Measurements from ENCODE around the gene QTRT2.

QTRT2 gene

GRCh38 chr3:114056130-114057010 lies at the start of gene QTRT2, which contains the start of gene CCDC191:
Gene QTRT2 (plus strand): TSS chr3:114056737. CDS start chr3:114065258, 8,521 bp downstream.
Gene CCDC191 (minus strand): TSS chr3:114056526. CDS start chr3:114056466, 60 bp downstream.
- Histone ChIP-seq H3K27ac (ENCODE audit: low read depth, low read length) (peak within 1 kb of the TSS; percentile 77), H3K4me1 (ENCODE audit: insufficient read depth, low read length) (peaks cover 17% of the 10 kb centered on the region), H3K27me3 (ENCODE audit: control insufficient read depth in 1 of 2, insufficient read depth in 2 of 2, low read length in 2 of 2) (no peaks in the 10 kb centered on the region), H3K36me3 (ENCODE audit: insufficient read depth, low read length) (no peaks in the 10 kb centered on the region), H3K9me3 (ENCODE audit: low read length) (no peaks in the 10 kb centered on the region), H3K4me3 (ENCODE audit: low read depth in 1 of 2, low read length in 2 of 2) (peak within 1 kb of the TSS; percentile 73 to 92), H3K9ac (ENCODE audit: low read length) (peak within 1 kb of the TSS; percentile 72)

DNA sequence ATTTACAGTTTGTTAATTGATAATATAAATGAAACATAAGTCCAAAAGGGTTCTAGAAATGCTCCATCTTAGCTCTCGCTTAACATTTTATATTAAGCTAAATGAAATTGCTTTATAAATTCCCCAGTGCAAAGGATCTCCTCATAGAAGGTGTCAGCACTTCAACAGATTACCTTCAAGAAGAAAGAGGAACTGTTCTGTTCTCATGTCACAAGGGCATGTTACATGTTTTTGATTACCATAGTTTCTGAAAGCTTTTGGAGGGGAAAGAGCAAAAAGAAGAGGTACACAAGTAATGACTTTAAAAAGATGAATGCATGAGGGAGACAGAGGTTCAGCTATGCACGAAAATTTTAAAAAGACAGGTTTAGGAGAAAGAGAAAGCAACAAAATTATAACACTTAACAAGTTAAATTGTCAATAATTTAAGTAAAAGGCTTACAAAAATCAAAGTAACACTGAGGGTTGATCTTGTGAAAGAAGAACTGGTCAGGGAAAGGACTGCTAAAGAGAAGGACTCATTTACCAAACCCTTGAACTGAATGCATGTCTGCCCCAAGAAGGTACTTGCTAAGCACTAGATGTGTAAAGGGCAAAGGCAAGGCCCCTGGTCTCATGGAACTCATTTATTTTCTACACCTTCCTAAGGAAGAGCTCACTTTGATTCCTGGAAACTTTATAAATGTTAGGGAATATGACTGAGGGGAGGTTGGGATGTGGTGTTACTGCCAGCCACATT lies 45.3 kb upstream of the QTRT2 start:
- no peak overlapping the region for H3K27ac ChIP-seq (ENCODE audit: low read depth, low read length)
- H3K36me3 ChIP-seq (ENCODE audit: insufficient read depth, low read length), result no peaks in the 10 kb centered on the region
- H3K4me1 ChIP-seq (ENCODE audit: insufficient read depth, low read length), result no peaks in the 10 kb centered on the region
- H3K9ac ChIP-seq (ENCODE audit: low read length), result no peak overlapping the region
- no peak overlapping the region for H3K4me3 ChIP-seq (ENCODE audit: low read depth in 1 of 2, low read length in 2 of 2)
- H3K9me3 ChIP-seq (ENCODE audit: low read length), result no peaks in the 10 kb centered on the region
- no peaks in the 10 kb centered on the region for H3K27me3 ChIP-seq (ENCODE audit: control insufficient read depth in 1 of 2, insufficient read depth in 2 of 2, low read length in 2 of 2)

DNA sequence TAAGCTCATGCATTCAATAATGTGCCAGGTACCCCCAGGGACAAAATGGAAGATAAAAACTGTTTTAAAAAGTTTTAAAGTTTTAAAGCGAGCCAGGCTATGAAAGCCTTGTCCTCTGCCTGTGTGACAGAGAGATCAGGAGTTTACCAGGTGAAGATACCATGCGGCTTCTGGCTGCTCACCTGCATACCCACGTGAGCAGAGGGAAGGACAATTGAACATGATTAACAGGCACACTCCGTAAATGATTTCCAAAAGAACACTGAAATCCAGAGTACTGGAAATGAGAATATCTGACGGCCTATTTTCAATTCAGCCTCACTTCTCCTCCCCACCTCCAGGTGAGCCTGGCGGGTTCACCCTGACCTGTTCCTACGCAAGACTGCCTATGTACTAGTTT lies 42.3 kb upstream of the QTRT2 start:
- Histone ChIP-seq H3K4me3 (ENCODE audit: low read depth in 1 of 2, low read length in 2 of 2) (no peak overlapping the region), H3K9me3 (ENCODE audit: low read length) (no peaks in the 10 kb centered on the region), H3K36me3 (ENCODE audit: insufficient read depth, low read length) (no peaks in the 10 kb centered on the region), H3K27me3 (ENCODE audit: control insufficient read depth in 1 of 2, insufficient read depth in 2 of 2, low read length in 2 of 2) (no peaks in the 10 kb centered on the region), H3K9ac (ENCODE audit: low read length) (no peak overlapping the region), H3K27ac (ENCODE audit: low read depth, low read length) (no peak overlapping the region), H3K4me1 (ENCODE audit: insufficient read depth, low read length) (no peaks in the 10 kb centered on the region)

GRCh38 chr3:114019486-114019885 lies 37.1 kb upstream of the QTRT2 start:
- Histone ChIP-seq H3K9me3 (ENCODE audit: low read length) (no peaks in the 10 kb centered on the region), H3K27ac (ENCODE audit: low read depth, low read length) (no peak overlapping the region), H3K4me3 (ENCODE audit: low read depth in 1 of 2, low read length in 2 of 2) (no peak overlapping the region), H3K9ac (ENCODE audit: low read length) (no peak overlapping the region), H3K4me1 (ENCODE audit: insufficient read depth, low read length) (no peaks in the 10 kb centered on the region), H3K27me3 (ENCODE audit: control insufficient read depth in 1 of 2, insufficient read depth in 2 of 2, low read length in 2 of 2) (no peaks in the 10 kb centered on the region), H3K36me3 (ENCODE audit: insufficient read depth, low read length) (no peaks in the 10 kb centered on the region)

- Histone ChIP-seq H3K9me3 (ENCODE audit: low read length) (no peaks in the 10 kb centered on the region), H3K4me1 (ENCODE audit: insufficient read depth, low read length) (no peaks in the 10 kb centered on the region), H3K4me3 (ENCODE audit: low read depth in 1 of 2, low read length in 2 of 2) (no peak overlapping the region), H3K27me3 (ENCODE audit: control insufficient read depth in 1 of 2, insufficient read depth in 2 of 2, low read length in 2 of 2) (no peaks in the 10 kb centered on the region), H3K27ac (ENCODE audit: low read depth, low read length) (no peak overlapping the region), H3K36me3 (ENCODE audit: insufficient read depth, low read length) (no peaks in the 10 kb centered on the region), H3K9ac (ENCODE audit: low read length) (no peak overlapping the region)
Observed at GRCh38 chr3:114020907-114021306, 35.6 kb upstream of the QTRT2 start.

GRCh38 chr3:114022145-114022802 lies 34.3 kb upstream of the QTRT2 start:
- Histone ChIP-seq H3K36me3 (ENCODE audit: insufficient read depth, low read length) (no peaks in the 10 kb centered on the region), H3K4me3 (ENCODE audit: low read depth in 1 of 2, low read length in 2 of 2) (no peak overlapping the region), H3K9ac (ENCODE audit: low read length) (no peak overlapping the region), H3K4me1 (ENCODE audit: insufficient read depth, low read length) (no peaks in the 10 kb centered on the region), H3K27ac (ENCODE audit: low read depth, low read length) (no peak overlapping the region), H3K27me3 (ENCODE audit: control insufficient read depth in 1 of 2, insufficient read depth in 2 of 2, low read length in 2 of 2) (no peaks in the 10 kb centered on the region), H3K9me3 (ENCODE audit: low read length) (no peaks in the 10 kb centered on the region)

DNA sequence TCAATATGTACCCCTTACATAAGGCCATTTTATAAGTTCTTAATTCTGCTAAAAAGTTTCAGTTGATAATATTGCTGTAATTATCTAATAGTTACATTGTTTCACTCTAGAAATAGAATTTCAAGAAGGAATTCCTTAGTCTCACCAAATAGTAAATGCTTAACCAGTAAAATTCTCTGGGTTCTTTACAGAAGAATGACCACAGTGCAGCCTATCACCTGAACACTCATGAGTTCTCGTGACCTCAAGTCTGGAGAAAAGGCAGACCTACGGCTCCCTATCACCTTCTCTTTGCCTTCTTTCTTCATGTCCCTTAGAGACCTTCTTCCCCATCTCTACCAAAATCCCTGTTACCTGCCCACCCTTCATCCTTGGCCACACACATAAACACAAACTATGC lies 31.1 kb upstream of the QTRT2 start:
- no peaks in the 10 kb centered on the region for H3K27me3 ChIP-seq (ENCODE audit: control insufficient read depth in 1 of 2, insufficient read depth in 2 of 2, low read length in 2 of 2)
- no peak overlapping the region for H3K9ac ChIP-seq (ENCODE audit: low read length)
- H3K27ac ChIP-seq (ENCODE audit: low read depth, low read length), result no peak overlapping the region
- H3K36me3 ChIP-seq (ENCODE audit: insufficient read depth, low read length), result no peaks in the 10 kb centered on the region
- H3K9me3 ChIP-seq (ENCODE audit: low read length), result no peaks in the 10 kb centered on the region
- no peak overlapping the region for H3K4me3 ChIP-seq (ENCODE audit: low read depth in 1 of 2, low read length in 2 of 2)
- no peaks in the 10 kb centered on the region for H3K4me1 ChIP-seq (ENCODE audit: insufficient read depth, low read length)

- Histone ChIP-seq H3K27me3 (ENCODE audit: control insufficient read depth in 1 of 2, insufficient read depth in 2 of 2, low read length in 2 of 2) (no peaks in the 10 kb centered on the region), H3K27ac (ENCODE audit: low read depth, low read length) (no peak overlapping the region)
Observed at GRCh38 chr3:114026331-114026730, 30.2 kb upstream of the QTRT2 start.

GRCh38 chr3:114033721-114034120 lies 22.8 kb upstream of the QTRT2 start:
- H3K4me3 ChIP-seq (ENCODE audit: low read depth in 1 of 2, low read length in 2 of 2), result no peak overlapping the region
- no peaks in the 10 kb centered on the region for H3K4me1 ChIP-seq (ENCODE audit: insufficient read depth, low read length)
- H3K27me3 ChIP-seq (ENCODE audit: control insufficient read depth in 1 of 2, insufficient read depth in 2 of 2, low read length in 2 of 2), result no peaks in the 10 kb centered on the region
- H3K9me3 ChIP-seq (ENCODE audit: low read length), result no peaks in the 10 kb centered on the region
- no peak overlapping the region for H3K27ac ChIP-seq (ENCODE audit: low read depth, low read length)
- no peak overlapping the region for H3K9ac ChIP-seq (ENCODE audit: low read length)
- peaks cover 18% of the 10 kb centered on the region for H3K36me3 ChIP-seq (ENCODE audit: insufficient read depth, low read length)

More at GRCh38 chr3:114026331-114026730, 30.2 kb upstream of the QTRT2 start:
- H3K9ac ChIP-seq (ENCODE audit: low read length), result no peak overlapping the region
- H3K9me3 ChIP-seq (ENCODE audit: low read length), result no peaks in the 10 kb centered on the region
- no peaks in the 10 kb centered on the region for H3K4me1 ChIP-seq (ENCODE audit: insufficient read depth, low read length)
- H3K36me3 ChIP-seq (ENCODE audit: insufficient read depth, low read length), result no peaks in the 10 kb centered on the region
- H3K4me3 ChIP-seq (ENCODE audit: low read depth in 1 of 2, low read length in 2 of 2), result no peak overlapping the region

- Histone ChIP-seq H3K4me3 (ENCODE audit: low read depth in 1 of 2, low read length in 2 of 2) (no peak overlapping the region), H3K27ac (ENCODE audit: low read depth, low read length) (no peak overlapping the region), H3K9ac (ENCODE audit: low read length) (no peak overlapping the region), H3K36me3 (ENCODE audit: insufficient read depth, low read length) (peaks cover 18% of the 10 kb centered on the region), H3K27me3 (ENCODE audit: control insufficient read depth in 1 of 2, insufficient read depth in 2 of 2, low read length in 2 of 2) (no peaks in the 10 kb centered on the region), H3K4me1 (ENCODE audit: insufficient read depth, low read length) (no peaks in the 10 kb centered on the region), H3K9me3 (ENCODE audit: low read length) (no peaks in the 10 kb centered on the region)
Observed at GRCh38 chr3:114034211-114034610, 22.3 kb upstream of the QTRT2 start.

DNA sequence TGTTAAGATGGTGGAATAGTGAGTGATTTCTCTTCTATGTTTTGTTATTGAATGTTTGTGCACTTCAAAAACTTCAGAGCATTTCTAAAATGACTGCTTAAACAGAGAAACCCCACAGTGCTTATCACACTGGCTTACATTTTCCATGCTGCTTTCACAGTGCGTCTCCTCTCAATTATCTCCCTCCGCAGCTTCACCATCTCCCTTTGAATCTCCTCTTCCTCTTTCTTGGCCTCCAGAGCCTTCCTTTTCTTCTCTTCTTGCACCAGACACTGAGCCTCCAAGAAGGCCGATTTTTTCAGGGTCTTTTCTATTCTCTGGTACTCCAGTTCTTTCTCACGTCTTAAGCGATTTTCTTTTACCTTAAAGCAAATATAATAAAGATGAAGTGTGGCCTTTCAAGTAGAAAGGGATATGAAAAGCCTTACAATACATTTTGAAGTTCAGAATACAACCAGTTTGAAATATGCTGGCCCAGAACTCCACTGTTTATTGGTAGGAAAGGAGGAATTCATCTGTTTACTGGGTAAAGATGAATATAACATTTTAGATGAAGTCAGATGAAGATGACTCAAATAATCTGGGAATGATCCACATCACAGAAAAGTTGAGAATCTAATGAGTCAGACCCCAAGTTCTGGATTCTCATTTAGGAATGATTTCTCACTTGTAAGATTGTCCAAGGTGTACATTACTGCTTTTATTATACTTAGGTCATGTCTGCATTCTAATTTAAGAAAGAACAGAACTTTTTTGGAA lies 21.6 kb upstream of the QTRT2 start:
- no peak overlapping the region for H3K4me3 ChIP-seq (ENCODE audit: low read depth in 1 of 2, low read length in 2 of 2)
- peaks cover 18% of the 10 kb centered on the region for H3K36me3 ChIP-seq (ENCODE audit: insufficient read depth, low read length)
- no peaks in the 10 kb centered on the region for H3K4me1 ChIP-seq (ENCODE audit: insufficient read depth, low read length)
- H3K9ac ChIP-seq (ENCODE audit: low read length), result no peak overlapping the region
- no peaks in the 10 kb centered on the region for H3K27me3 ChIP-seq (ENCODE audit: control insufficient read depth in 1 of 2, insufficient read depth in 2 of 2, low read length in 2 of 2)
- no peak overlapping the region for H3K27ac ChIP-seq (ENCODE audit: low read depth, low read length)
- H3K9me3 ChIP-seq (ENCODE audit: low read length), result no peaks in the 10 kb centered on the region

Measured in muscle layer of colon (tissue), 2 donors.